ENCODE data around the gene ZNF766.
"Not testable (repeated sequence)": the region's sequence is repeated elsewhere in the genome, so short reads cannot be mapped to it uniquely, and the experiment has no call there.

The ZNF766 gene

GRCh38 chr19:52277471-52277870 lies 8.1 kb downstream of the ZNF766 start:
- DNase-seq = no peak

GRCh38 chr19:52286256-52286655 lies 16.9 kb downstream of the ZNF766 start:
- DNase-seq = no peak

DNA sequence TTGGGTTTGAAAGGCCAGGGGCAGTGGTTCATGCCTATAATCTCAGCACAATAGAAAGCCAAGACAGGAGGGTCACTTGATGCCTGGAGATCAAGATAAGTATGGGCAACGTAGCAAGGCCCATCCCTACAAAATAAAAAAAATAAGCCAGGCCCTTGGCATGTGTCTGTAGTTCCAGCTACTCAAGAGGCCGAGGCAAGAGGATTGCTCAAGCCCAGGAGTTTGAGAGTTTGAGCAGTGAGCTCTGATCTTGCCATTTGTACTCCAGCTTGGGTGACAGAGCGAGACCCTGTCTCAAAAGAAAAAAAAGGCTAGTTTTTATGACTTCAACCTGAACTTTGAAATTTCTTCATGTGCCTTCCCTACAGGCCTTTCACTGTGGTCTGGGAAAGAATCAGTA lies 22.4 kb downstream of the ZNF766 start:
- DNase-seq = no peak

GRCh38 chr19:52292946-52293345 lies 23.6 kb downstream of the ZNF766 start:
- not testable (repeated sequence) for DNase-seq

GRCh38 chr19:52296400-52296772 lies 27.0 kb downstream of the ZNF766 start:
- no peak for DNase-seq

GRCh38 chr19:52296773-52297600 lies 27.6 kb downstream of the ZNF766 start, which contains the start of gene ZNF480:
ZNF480 (plus strand) TSS chr19:52297169; CDS start chr19:52300413, 3,244 bp downstream.
- peak; percentile 48 for DNase-seq

DNA sequence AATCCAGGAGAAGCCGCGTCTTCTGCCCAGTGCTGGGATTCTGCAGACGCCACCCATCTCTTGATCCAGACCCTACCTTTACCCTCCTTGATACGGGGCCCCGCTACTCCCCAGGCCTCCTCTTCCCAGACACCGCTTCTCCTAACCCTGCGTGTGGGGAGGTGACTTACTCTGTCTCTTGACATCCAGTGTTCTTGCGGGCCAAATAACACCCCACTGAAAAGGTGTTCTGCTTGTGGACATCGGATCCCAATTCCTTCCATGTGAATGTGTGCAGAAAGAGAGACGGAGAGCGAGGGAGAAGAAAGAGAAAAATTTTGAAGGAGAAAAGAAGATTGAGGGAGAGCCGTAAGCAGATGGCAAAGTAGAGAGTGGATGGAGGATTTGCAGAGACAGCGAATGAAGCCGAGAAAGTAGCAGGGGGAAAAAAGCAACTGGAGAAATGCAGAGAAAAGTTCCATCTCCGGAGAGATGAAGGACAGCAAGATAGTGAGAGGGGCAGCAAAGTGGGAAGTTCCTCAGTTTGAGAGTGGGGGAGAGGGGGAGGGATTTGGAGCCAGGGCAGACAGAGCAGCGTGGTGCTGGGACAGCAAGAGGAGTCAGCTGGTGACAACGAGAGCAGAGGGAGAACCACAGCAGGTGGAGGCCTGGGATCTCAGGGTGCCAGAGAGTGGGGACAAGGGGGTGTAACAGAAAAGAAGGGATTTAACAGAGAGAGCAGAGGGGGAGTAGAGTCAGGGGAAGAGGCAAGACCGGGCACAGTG lies 28.4 kb downstream of the ZNF766 start:
- no peak for DNase-seq

DNA sequence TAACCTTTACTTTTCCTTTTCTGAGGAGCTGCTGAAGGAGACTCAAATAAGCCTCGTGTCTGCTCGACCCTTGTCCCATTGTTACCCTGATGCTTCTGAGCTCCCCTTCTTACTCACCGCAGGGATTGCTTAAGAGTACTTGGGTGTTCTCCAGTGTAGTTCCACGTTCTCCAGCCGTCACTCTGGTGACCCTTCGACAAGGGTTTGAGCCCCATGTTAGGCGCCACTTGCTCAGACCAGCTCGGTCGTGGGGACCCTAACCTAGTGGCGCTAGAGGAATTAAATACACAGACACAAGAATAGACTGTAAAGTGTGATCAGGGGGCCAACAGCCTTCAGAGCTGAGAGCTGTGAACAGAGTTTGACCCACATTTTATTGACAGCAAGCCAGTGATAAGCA lies 37.9 kb downstream of the ZNF766 start:
- no peak for DNase-seq

GRCh38 chr19:52322429-52322828 lies 53.0 kb downstream of the ZNF766 start:
- DNase-seq = no peak

GRCh38 chr19:52331757-52332156 lies 62.4 kb downstream of the ZNF766 start:
- no peak for DNase-seq

DNA sequence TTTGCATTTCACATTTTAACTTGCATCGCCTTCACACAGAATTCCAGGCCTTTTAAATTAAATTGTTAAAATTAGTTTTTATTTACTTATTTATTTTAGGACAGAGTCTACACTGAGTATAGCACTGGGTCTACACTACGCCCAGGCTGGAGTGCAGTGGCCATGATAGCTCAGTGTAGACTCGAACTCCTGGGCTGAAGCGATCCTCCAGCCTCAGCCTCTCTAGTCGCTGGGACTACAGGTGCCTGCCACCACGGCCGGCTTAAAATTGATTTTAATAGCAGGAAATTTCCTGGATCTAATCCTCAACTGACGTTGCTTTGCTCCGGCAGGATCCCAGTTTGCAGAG lies 66.4 kb downstream of the ZNF766 start:
- no peak for DNase-seq

GRCh38 chr19:52336117-52336790 lies 66.9 kb downstream of the ZNF766 start, which contains the start of gene ZNF610:
ZNF610 (plus strand) TSS chr19:52336243; CDS start chr19:52349173, 12,930 bp downstream.
- peak; percentile 9 for DNase-seq

GRCh38 chr19:52336791-52337381 lies 67.5 kb downstream of the ZNF766 start:
- no peak for DNase-seq

- not testable (repeated sequence) for DNase-seq
These were observed 69.6 kb downstream of the ZNF766 start for GRCh38 chr19:52339022-52339421.

- no peak for DNase-seq
These were observed 74.2 kb downstream of the ZNF766 start for GRCh38 chr19:52343548-52343947.

DNA sequence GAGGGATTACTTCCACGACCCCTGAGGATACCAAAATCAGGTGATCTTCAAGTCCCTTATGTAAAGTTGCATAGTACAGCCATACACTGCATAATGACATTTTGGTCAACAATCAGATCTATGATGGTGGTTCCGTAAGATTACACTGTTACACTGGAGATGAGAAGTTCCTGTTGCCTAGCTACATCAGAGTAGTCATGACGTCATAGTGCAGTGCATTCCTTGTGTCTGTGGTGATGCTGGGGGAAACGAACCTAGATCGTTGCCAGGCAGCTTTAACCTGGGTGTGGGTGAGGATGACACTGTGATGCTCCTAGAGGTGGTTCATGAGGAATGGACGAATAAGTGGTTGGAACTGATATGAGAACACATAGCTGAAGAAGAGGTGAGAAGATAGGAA lies 75.8 kb downstream of the ZNF766 start:
- no peak for DNase-seq
